HG02588 (cell line): ENCODE results near the gene PPP1R37.

Experiments used
- ATAC-seq: cut with Tn5 transposase; IDR thresholded peaks from one replicate; pipeline ENCODE4 v1.9.1; 2021; ENCODE audit warnings: mild to moderate bottlenecking, moderate library complexity; ENCODE audit not compliant: unreplicated experiment

Gene PPP1R37

DNA sequence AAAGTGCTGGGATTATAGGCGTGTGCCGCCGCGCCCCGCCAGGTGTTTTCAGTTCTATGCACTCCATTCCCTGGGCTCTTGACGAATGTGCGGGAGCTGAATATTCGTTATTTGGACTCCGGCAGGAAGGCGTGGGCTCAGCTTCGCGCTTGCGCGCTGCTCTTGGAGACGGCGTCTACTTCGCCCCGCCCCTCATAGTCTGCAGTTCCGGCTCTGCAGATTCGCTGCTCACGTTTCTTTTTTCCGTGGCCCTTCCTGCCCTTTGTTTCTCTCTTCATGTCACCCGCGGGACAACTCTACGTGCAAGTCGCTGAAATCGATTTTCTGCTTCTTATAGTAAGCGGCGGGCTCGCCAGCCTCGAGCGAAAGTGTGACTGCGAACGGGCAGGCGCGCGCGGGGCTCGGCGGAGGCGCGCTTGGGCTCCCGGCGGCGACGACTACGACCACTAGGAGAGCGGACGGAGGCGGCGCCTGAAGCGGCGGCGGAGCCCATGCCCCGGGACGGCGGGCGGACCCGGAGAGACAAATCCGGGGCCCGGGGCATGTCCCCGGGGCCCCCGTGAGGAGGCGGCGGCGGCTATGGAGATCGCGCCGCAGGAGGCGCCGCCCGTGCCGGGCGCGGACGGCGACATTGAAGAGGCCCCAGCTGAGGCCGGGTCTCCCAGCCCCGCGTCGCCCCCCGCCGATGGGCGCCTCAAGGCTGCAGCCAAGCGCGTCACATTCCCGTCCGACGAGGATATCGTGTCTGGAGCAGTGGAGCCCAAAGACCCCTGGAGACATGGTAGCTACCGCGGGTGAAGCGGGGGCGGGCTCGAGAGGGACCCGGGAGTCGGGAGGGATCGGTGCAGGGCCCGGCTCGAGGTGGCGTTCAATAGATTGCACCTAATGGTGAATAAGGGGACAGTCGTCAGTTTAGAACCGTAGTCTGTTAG lies at the start of gene PPP1R37:
Gene PPP1R37 (plus strand): TSS at position 433 of the 932 bp plus-strand sequence. CDS start 147 bp downstream, at position 580.
- ATAC-seq = peak; percentile 63

GRCh38 chr19:45045671-45046353 lies 47.2 kb upstream of the PPP1R37 start:
- no peak for ATAC-seq

- ATAC-seq = no peak
These were observed 46.6 kb upstream of the PPP1R37 start for GRCh38 chr19:45046355-45046754.

DNA sequence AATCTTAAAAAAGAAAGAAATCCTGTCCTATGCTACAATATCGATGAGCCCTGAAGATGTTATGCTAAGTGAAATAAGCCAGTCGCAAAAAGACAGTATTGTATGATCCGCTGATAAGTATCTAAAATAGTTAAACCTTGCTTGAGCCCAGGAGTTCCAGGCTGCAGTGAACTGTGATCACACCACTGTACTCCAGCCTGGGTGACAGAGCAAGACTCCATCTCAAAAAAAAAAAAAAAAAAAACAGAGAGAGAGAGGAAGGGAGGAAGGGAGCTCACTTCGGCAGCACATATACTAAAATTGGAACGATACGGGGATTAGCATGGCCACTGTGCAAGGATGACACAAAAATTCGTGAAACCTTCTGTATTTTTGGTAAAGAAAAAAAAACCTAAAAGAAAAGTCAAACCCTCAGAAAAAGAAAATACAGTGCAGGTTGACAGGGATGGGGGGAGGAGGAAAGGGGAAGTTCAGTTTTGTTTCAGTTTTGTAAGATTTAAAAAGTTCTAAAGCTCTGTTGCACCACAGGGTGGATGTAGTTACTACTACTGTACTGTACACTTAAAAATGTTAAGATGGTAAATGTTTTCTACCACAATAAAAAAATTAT lies 45.7 kb upstream of the PPP1R37 start:
- ATAC-seq = no peak

DNA sequence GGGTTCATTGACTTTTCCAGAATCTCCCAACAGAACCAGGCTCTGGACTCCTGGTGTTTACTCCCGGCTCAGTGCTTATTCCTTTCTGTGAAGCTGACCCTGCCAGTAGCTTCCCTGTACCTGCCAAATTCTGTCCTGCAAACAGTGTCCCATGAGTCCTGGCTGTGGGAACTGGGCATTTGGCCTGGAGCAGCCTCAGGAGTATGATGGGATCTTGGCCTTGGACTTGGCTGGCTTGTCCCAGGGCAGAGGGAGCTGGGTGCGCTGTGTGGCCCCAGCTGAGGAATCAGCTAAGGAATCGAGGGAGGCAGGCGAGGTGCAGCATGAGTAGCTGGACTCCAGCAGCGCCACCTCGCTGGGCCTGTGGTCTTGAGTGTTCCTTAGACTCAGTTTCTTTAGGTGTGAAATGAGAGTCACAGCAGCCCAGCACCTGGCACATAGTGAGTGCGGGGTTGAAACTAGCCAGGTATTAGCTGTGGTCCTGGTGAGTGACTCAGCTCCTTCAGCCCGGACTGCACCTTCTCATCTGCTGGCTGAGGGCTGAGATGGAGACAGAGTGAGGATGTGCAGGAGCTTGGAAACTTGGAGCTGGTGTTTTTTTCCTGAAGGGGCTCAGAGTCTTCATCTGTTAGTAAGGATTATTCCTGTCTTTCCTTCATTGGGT lies 43.8 kb upstream of the PPP1R37 start:
- no peak for ATAC-seq

- no peak for ATAC-seq
These were observed 42.9 kb upstream of the PPP1R37 start for GRCh38 chr19:45050036-45050435.

DNA sequence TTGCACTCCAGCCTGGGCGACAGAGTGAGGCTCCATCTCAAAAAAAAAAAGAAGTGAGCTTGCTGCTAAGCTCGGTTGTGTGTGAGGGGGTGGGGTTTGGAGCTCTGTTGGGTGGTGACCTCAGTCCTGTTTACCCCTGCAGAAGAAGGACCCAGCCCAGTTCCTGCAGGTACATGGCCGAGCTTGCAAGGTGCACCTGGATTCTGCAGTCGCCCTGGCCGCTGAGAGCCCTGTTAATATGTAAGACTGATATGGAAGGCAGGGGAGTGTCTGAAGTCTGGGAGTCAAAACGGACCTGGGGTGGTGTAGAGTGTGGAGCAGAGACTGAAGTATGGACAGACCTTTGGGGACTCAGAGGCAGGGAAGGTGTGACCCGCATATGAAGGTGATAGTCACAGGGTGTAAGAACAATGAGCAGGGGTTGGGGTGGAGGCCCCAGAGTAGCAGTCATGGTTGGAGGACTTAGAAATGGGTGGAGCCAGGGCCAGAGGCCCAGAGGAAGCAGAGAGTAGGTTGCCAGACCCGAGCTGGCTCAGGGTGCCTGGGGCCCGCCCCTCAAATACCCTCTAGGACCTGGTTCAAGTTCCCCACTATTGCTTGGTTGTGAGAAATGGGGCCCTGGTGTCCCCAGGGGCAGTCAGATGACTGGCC lies 40.9 kb upstream of the PPP1R37 start:
- ATAC-seq = no peak

DNA sequence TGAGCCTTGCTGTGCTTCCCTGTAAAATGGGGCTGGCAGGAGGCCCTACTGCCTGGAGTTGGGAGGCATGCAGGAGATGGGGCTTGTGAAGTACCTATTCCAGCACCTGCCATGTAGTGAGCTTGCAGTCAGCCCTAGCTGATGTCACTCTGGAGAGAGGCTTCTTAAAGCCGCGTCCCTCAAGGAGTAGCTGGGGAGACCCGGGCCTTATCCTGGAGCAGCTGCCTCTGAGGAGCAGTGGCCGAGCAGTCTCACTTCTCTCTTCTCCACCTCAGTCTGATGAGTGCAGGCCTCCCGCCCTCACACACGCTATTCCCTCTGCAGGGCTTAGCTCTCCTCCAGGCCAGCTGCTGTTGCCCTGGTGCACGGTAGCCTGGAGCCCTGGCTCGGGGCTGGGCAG lies 36.1 kb upstream of the PPP1R37 start:
- ATAC-seq = no peak

DNA sequence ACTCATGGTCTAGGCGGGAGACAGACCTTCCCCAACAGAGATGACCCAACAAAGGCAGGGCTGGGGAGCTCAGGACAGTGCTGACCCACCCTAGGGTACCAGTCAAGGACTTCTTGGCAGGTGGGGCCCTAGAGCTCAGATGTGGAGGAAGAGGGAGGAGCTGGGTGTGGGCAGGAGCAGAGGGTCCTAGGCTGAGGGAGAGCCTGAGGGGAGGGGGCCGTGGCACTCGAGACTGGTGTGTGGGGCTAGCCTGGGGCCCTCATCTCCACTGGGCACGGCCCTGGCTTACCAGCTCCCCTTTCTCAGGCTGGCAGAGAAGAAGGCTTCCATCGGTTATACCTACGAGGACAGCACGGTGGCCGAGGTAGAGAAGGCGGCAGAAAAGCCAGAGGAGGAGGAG lies 35.5 kb upstream of the PPP1R37 start:
- no peak for ATAC-seq

GRCh38 chr19:45058622-45059159 lies 34.3 kb upstream of the PPP1R37 start:
- ATAC-seq = no peak

- ATAC-seq = no peak
These were observed 33.6 kb upstream of the PPP1R37 start for GRCh38 chr19:45059258-45059965.

GRCh38 chr19:45061965-45062364 lies 31.0 kb upstream of the PPP1R37 start:
- no peak for ATAC-seq

DNA sequence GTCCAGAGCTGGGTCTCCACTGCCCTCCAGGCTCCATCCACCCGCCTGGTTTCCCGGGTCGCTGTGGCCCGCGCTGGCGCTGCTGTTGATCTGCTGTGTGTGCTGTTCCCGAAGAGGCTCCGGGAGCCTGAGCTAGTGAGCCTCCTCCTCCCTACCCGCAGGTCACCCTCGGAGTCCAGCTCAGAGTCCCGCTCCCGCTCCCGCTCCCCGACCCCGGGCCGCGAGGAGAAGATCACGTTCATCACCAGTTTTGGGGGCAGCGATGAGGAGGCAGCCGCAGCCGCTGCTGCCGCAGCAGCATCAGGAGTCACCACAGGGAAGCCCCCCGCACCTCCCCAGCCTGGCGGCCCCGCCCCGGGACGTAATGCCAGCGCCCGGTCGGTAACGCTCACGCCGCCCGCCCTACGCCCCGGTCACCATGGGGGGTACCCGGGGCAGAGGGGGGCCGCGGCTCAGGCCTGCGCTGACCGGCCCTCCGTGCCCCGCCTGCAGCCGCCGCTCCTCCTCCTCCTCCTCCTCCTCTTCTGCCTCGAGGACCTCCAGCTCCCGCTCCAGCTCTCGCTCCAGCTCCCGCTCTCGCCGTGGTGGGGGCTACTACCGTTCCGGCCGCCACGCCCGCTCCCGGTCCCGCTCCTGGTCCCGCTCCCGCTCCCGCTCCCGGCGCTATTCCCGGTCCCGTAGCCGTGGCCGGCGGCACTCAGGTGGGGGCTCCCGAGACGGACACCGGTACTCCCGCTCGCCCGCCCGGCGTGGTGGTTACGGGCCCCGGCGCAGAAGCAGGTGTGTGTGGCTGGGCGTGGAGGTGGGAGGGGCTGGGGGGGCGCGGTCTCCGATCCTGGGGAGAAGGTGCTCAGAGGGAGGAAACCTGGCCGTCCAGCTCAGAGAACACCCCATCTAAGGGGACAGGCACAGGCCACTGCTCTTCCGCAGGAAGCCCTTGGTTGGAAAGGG lies 28.9 kb upstream of the PPP1R37 start:
- ATAC-seq = no peak

- ATAC-seq = no peak
These were observed 25.9 kb upstream of the PPP1R37 start for GRCh38 chr19:45066921-45067661.

DNA sequence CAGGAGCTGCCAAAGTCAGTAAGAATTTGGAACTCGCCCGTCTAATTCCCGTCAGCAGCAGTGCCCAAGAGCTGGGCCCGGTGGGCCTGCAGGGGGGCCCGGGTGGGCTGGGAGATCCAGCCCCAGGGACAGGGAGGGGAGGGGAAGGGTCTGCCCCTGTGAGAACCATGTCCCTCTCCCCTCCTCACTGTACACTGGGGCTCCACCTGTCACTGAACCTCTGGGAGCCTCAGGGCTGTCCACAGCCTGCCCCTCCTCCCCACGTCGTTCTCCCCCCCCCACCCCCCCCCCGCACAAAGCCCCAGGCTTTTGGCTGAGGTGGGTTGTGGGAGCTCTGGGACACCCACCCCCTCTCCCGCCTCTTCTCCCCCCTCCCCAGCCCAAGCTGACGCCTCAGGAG lies 24.9 kb upstream of the PPP1R37 start:
- ATAC-seq = no peak

DNA sequence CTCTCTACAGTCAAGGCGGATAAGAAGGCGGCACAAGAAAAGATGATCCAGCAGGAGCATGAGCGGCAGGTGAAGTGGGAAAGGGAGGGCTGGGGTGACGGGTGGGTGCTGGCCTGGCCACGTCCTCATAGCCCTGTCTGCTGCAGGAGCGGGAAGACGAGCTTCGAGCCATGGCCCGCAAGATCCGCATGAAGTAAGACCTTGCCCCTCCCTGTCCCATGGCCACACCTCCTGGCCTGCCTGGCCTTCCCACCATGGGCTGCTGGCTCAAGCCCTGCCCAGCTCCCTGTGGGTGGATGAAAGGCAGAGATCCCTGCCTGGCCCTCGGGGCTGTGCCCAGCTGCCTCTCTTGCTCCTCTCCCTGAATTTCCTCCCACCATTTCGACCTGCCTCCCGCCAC lies 23.9 kb upstream of the PPP1R37 start:
- ATAC-seq = no peak

GRCh38 chr19:45070214-45070613 lies 22.8 kb upstream of the PPP1R37 start:
- no peak for ATAC-seq
